WERI-Rb-1 (cell line): ENCODE results near the gene KREMEN2.
A peak's percentile ranks its signal among the peaks of the same experiment; 100 is the strongest.

Experiments
- DNase-seq: peaks from one replicate; pipeline ENCODE4 v3.0.0-alpha.2; 2020
- H3K27ac ChIP-seq: fragments of 250-450 bp; sonication (Bioruptor Pico); 2 replicates; pipeline ENCODE4 v1.5.1; 2020; ENCODE audit warnings: mild to moderate bottlenecking, moderate library complexity
- H3K27me3 ChIP-seq: fragments of 250-450 bp; sonication (Bioruptor Pico); 2 replicates; pipeline ENCODE4 v1.5.1; 2021; ENCODE audit warnings: mild to moderate bottlenecking, low read depth, moderate library complexity; ENCODE audit not compliant: insufficient read depth, severe bottlenecking
- H3K36me3 ChIP-seq: fragments of 250-450 bp; sonication (Bioruptor Pico); 2 replicates; pipeline ENCODE4 v1.5.1; 2020; ENCODE audit warnings: mild to moderate bottlenecking, moderate library complexity
- H3K4me3 ChIP-seq: 2 replicates; pipeline ENCODE4 v1.5.1; 2011; ENCODE audit warnings: low read depth, mild to moderate bottlenecking, control low read depth, low read length
- H3K9me3 ChIP-seq: fragments of 250-450 bp; sonication (Bioruptor Pico); 2 replicates; pipeline ENCODE4 v1.5.1; 2021; ENCODE audit warnings: mild to moderate bottlenecking, moderate library complexity; ENCODE audit not compliant: severe bottlenecking
- TF ChIP-seq, protein P1 (sequence below): IDR thresholded peaks from 2 replicates; pipeline ENCODE4 v1.5.1; 2011; ENCODE audit warnings: low read depth, mild to moderate bottlenecking, control low read depth, inconsistent platforms, low read length

Gene KREMEN2

DNA sequence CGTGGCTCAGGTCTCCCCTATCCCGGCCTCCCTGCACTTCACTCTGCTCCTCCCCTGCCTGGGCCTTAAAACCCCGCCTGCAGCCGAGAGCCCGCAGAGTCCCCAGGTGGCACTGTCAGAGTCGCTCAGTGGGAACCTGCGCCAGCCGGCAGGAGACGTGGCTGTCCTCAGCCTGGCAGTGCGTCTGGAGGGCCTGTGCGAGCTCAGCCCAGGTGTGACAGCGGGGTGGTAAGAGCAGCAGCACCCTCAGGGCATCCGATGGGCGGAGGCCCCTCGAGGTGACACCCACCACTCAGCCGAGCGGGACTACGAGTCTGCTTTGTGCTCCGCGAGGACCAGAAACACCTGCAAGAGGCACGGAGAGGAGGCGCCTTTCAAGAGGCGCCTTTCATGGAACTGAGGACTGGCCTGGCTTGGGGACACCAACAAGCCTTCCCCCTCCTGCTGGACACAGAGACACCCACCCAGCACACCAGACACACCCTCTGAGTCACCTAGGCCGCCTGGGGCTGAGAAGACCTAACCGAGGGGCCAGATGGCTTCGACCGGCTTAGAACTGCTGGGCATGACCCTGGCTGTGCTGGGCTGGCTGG is 48.8 kb downstream of the KREMEN2 start, which contains the start of gene CLDN9:
TSS of gene CLDN9 (plus strand) at position 96 of the 593 bp plus-strand sequence. CDS start at position 536, 440 bp downstream.
- Histone ChIP-seq H3K9me3 (no peaks in the 10 kb centered on the region), H3K27ac (peak within 1 kb of the TSS; percentile 43), H3K27me3 (no peaks in the 10 kb centered on the region), H3K4me3 (no peak within 1 kb of the TSS), H3K36me3 (no peaks in the 10 kb centered on the region)
- DNase-seq = peak; percentile 66
- TF ChIP-seq, protein P1, sequence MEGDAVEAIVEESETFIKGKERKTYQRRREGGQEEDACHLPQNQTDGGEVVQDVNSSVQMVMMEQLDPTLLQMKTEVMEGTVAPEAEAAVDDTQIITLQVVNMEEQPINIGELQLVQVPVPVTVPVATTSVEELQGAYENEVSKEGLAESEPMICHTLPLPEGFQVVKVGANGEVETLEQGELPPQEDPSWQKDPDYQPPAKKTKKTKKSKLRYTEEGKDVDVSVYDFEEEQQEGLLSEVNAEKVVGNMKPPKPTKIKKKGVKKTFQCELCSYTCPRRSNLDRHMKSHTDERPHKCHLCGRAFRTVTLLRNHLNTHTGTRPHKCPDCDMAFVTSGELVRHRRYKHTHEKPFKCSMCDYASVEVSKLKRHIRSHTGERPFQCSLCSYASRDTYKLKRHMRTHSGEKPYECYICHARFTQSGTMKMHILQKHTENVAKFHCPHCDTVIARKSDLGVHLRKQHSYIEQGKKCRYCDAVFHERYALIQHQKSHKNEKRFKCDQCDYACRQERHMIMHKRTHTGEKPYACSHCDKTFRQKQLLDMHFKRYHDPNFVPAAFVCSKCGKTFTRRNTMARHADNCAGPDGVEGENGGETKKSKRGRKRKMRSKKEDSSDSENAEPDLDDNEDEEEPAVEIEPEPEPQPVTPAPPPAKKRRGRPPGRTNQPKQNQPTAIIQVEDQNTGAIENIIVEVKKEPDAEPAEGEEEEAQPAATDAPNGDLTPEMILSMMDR = no peak

GRCh38 chr16:3013491-3013951 is 49.4 kb downstream of the KREMEN2 start:
- no peaks in the 10 kb centered on the region for H3K9me3 ChIP-seq
- H3K4me3 ChIP-seq = no peak overlapping the region
- TF ChIP-seq, protein P1 = no peak
- no peaks in the 10 kb centered on the region for H3K36me3 ChIP-seq
- H3K27me3 ChIP-seq = no peaks in the 10 kb centered on the region
- DNase-seq = no peak
- peak overlapping the region; percentile 56 for H3K27ac ChIP-seq

GRCh38 chr16:3013998-3014690 is 50.1 kb downstream of the KREMEN2 start:
- no peaks in the 10 kb centered on the region for H3K27me3 ChIP-seq
- peak overlapping the region; percentile 56 for H3K27ac ChIP-seq
- TF ChIP-seq, protein P1 = no peak
- no peaks in the 10 kb centered on the region for H3K36me3 ChIP-seq
- peak; percentile 71 for DNase-seq
- H3K4me3 ChIP-seq = no peak overlapping the region
- H3K9me3 ChIP-seq = no peaks in the 10 kb centered on the region

- H3K27ac ChIP-seq = no peak overlapping the region
- H3K36me3 ChIP-seq = no peaks in the 10 kb centered on the region
- H3K4me3 ChIP-seq = no peak overlapping the region
- H3K27me3 ChIP-seq = no peaks in the 10 kb centered on the region
- DNase-seq = no peak
- TF ChIP-seq, protein P1 = no peak
- no peaks in the 10 kb centered on the region for H3K9me3 ChIP-seq
Measured at GRCh38 chr16:3014971-3015370, 50.9 kb downstream of the KREMEN2 start.

DNA sequence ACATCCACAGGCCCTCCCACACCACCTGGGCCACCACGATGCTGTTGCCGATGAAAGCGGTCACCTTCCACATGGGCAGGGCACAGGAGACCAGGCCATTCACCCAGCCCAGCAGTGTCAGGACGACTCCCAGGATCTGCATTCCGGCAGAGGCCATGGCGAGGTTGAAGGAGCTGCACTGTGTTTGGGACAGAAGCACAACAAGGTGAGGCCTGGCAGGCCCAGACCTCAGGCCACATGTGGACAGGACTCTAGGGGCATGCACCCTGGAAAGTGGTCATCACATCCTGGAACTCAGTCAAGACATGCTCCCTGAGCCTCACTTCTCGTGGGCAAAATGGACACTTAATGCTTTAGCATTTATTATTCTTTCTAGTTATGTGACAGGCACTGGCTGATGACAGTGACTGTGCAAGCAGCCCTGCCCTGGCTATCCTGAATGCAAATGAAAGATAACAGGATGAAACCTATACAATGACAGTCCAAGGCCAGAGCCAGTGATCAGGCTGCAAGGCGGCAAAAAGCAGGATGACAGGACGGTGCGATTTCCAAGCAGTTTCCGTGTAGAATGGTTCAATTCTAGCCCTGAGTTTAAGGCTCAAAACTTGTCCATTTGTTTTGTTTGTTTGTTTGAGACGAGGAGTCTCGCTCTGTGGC is 51.9 kb downstream of the KREMEN2 start:
- Histone ChIP-seq H3K27ac (no peak overlapping the region), H3K36me3 (no peaks in the 10 kb centered on the region)

More for the DNA sequence above, 51.9 kb downstream of the KREMEN2 start:
- DNase-seq = no peak
- H3K27me3 ChIP-seq = no peaks in the 10 kb centered on the region
- TF ChIP-seq, protein P1 = no peak
- H3K9me3 ChIP-seq = no peaks in the 10 kb centered on the region
- no peak overlapping the region for H3K4me3 ChIP-seq
